ENCODE data around the gene TMEM54. TPM values are rescaled to one million over a fixed set of nuclear protein-coding genes. Genes with fewer than 3 reads are reported as not detected.

Gene TMEM54
- total RNA-seq, 2 experiments from 2014 or later: not detected

DNA sequence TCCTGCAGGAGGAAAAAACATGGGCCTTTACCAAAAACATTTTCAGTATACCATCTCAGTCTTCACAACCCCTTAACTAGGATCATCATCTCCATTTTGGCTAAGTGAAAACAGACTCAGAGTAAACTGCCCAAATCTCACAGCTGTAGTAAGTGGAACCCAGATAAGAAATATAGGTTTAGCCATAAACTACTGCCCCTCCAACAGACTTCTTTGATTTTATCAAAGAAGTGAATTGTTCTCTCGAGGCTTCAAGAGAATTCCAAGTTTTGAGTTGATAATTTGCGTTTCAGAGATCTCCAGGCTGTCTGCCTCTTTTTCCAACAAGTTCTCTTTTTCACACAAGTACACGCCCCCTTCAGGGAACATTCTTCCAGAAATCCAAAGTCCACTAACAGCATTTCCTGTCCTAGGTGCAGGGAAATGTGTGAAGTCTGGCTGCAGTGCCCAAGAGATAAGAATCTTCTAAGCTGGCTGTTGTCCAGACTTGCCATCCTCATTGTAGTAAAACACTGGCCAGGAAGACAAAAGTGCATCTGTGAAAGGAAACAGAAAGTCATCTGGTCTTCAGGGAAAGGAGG lies 32.6 kb upstream of the TMEM54 start:
- ChIA-PET POLR2A (no interaction called here), CTCF (interaction anchor here (0.7 to 9.5 kb wide), 26 partner anchors 9 to 362 kb away, joined by 3 to 101 read pairs (median 4); partner anchors contain the start of genes AZIN2 and HPCA)
- Mint-ChIP-seq H3K27ac (no peak overlapping the region), H3K4me3 (no peak overlapping the region), H3K36me3 (ENCODE audit: low read depth) (peaks cover 30% of the 10 kb centered on the region), H3K9me3 (ENCODE audit: insufficient read depth) (no peaks in the 10 kb centered on the region), H3K4me1 (ENCODE audit: low read depth) (peaks cover 14% of the 10 kb centered on the region), H3K27me3 (ENCODE audit: low read depth) (no peaks in the 10 kb centered on the region)
- no peak for ATAC-seq
- no peak for DNase-seq

- no peak overlapping the region for H3K4me3 Mint-ChIP-seq
- ATAC-seq (no peak), DNase-seq (no peak)
- H3K27me3 Mint-ChIP-seq (ENCODE audit: low read depth): peaks cover 11% of the 10 kb centered on the region
- POLR2A ChIA-PET: no interaction called here
- no peak overlapping the region for H3K27ac Mint-ChIP-seq
- peaks cover 6% of the 10 kb centered on the region for H3K4me1 Mint-ChIP-seq (ENCODE audit: low read depth)
- CTCF ChIA-PET: interaction anchor here (0.9 to 9.5 kb wide), 10 partner anchors 8 to 195 kb away, joined by 3 to 101 read pairs (median 7); no protein-coding TSS in a partner anchor
- no peaks in the 10 kb centered on the region for H3K9me3 Mint-ChIP-seq (ENCODE audit: insufficient read depth)
- peaks cover 13% of the 10 kb centered on the region for H3K36me3 Mint-ChIP-seq (ENCODE audit: low read depth)
Measured at GRCh38 chr1:32931760-32932159, 30.6 kb upstream of the TMEM54 start.

GRCh38 chr1:32929366-32929765 lies 28.2 kb upstream of the TMEM54 start:
- CTCF ChIA-PET: interaction anchor here (9.5 kb wide), 1 partner anchor 126 kb away, joined by 101 read pairs; no protein-coding TSS in a partner anchor
- H3K4me1 Mint-ChIP-seq (ENCODE audit: low read depth): peaks cover 17% of the 10 kb centered on the region
- peaks cover 7% of the 10 kb centered on the region for H3K36me3 Mint-ChIP-seq (ENCODE audit: low read depth)
- H3K27me3 Mint-ChIP-seq (ENCODE audit: low read depth): peaks cover 32% of the 10 kb centered on the region
- ATAC-seq (no peak), DNase-seq (no peak)
- H3K27ac Mint-ChIP-seq: no peak overlapping the region
- no peaks in the 10 kb centered on the region for H3K9me3 Mint-ChIP-seq (ENCODE audit: insufficient read depth)
- H3K4me3 Mint-ChIP-seq: no peak overlapping the region
- POLR2A ChIA-PET: no interaction called here

DNA sequence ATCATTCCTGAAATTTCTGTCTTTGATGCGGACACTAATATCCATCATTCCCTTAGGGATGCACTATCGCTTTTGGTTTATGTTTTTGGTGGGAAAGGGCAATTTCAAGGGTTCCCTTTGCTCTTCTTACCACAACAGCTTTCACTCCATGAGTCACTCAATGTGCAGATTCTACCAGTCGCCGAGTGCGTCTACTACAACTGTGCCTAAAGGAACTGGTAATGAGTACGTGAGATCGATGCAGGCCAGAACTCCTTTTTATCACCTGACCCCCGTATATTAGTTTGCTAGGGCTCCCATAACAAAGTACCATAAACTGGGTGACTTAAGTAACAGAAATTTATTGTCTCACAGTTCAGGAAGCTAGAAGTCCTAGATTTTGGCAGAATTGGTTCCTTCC lies 27.5 kb upstream of the TMEM54 start:
- H3K4me3 Mint-ChIP-seq: no peak overlapping the region
- DNase-seq (no peak), ATAC-seq (no peak)
- H3K4me1 Mint-ChIP-seq (ENCODE audit: low read depth): peaks cover 15% of the 10 kb centered on the region
- ChIA-PET POLR2A (no interaction called here), CTCF (interaction anchor here (0.6 kb wide), 1 partner anchor 370 kb away, joined by 3 read pairs; no protein-coding TSS in a partner anchor)
- no peak overlapping the region for H3K27ac Mint-ChIP-seq
- H3K9me3 Mint-ChIP-seq (ENCODE audit: insufficient read depth): no peaks in the 10 kb centered on the region
- H3K27me3 Mint-ChIP-seq (ENCODE audit: low read depth): peaks cover 39% of the 10 kb centered on the region
- H3K36me3 Mint-ChIP-seq (ENCODE audit: low read depth): peaks cover 3% of the 10 kb centered on the region

- Mint-ChIP-seq H3K4me3 (no peak overlapping the region), H3K9me3 (ENCODE audit: insufficient read depth) (no peaks in the 10 kb centered on the region), H3K36me3 (ENCODE audit: low read depth) (no peaks in the 10 kb centered on the region), H3K27ac (no peak overlapping the region), H3K4me1 (ENCODE audit: low read depth) (peaks cover 13% of the 10 kb centered on the region), H3K27me3 (ENCODE audit: low read depth) (peaks cover 42% of the 10 kb centered on the region)
- ChIA-PET POLR2A (no interaction called here), CTCF (interaction anchor here (0.6 to 1.1 kb wide), 2 partner anchors 126 to 370 kb away, joined by 3 read pairs; no protein-coding TSS in a partner anchor)
- no peak for DNase-seq
- no peak for ATAC-seq
Measured at GRCh38 chr1:32928285-32928684, 27.1 kb upstream of the TMEM54 start.

DNA sequence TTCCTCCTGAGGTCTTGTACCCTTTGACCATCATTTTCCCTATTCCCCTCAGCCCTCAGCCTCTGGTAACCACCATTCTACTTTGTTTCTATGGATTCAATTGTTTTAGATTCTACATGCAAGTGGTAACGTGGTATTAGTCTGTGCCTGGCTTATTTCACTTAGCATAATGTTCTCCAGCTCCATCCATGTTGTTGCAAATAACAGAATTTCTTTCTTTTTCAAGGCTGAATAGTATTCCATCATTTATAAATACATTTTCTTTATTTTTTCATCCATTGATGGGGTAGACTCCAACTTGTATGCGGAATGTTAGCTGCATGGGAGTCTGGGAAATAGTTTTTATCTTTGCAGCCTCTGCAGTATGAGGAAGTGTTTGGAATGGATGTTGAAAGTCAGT lies 26.3 kb upstream of the TMEM54 start:
- Mint-ChIP-seq H3K27ac (no peak overlapping the region), H3K27me3 (ENCODE audit: low read depth) (peaks cover 48% of the 10 kb centered on the region), H3K4me3 (no peak overlapping the region), H3K9me3 (ENCODE audit: insufficient read depth) (no peaks in the 10 kb centered on the region), H3K4me1 (ENCODE audit: low read depth) (peaks cover 13% of the 10 kb centered on the region), H3K36me3 (ENCODE audit: low read depth) (no peaks in the 10 kb centered on the region)
- ChIA-PET POLR2A (no interaction called here), CTCF (interaction anchor here (1.1 kb wide), 1 partner anchor 127 kb away, joined by 3 read pairs; no protein-coding TSS in a partner anchor)
- ATAC-seq: no peak
- DNase-seq: no peak

DNA sequence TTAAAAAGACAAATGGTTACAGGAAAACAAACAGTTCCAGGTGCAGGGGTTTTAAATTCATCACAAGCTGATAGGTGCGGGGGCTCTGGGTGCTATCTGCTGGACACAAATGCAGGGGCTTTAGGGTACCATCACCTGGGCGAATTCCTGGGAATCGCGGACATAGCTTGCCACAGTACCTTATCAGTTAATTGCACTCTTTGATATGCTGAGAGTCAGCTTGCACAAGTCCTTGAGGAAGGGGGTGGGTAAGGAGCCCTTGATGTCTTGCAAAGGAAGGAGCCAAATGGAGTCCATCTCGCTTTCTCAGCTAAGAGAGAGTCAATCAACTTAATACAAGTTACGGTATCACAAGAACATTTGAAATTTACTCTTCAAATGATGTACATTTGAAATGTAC lies 25.4 kb upstream of the TMEM54 start:
- Mint-ChIP-seq H3K4me1 (ENCODE audit: low read depth) (peaks cover 13% of the 10 kb centered on the region), H3K36me3 (ENCODE audit: low read depth) (no peaks in the 10 kb centered on the region), H3K9me3 (ENCODE audit: insufficient read depth) (no peaks in the 10 kb centered on the region), H3K27ac (no peak overlapping the region), H3K27me3 (ENCODE audit: low read depth) (peaks cover 51% of the 10 kb centered on the region), H3K4me3 (no peak overlapping the region)
- ChIA-PET POLR2A (no interaction called here), CTCF (no interaction called here)
- ATAC-seq (no peak), DNase-seq (no peak)

DNA sequence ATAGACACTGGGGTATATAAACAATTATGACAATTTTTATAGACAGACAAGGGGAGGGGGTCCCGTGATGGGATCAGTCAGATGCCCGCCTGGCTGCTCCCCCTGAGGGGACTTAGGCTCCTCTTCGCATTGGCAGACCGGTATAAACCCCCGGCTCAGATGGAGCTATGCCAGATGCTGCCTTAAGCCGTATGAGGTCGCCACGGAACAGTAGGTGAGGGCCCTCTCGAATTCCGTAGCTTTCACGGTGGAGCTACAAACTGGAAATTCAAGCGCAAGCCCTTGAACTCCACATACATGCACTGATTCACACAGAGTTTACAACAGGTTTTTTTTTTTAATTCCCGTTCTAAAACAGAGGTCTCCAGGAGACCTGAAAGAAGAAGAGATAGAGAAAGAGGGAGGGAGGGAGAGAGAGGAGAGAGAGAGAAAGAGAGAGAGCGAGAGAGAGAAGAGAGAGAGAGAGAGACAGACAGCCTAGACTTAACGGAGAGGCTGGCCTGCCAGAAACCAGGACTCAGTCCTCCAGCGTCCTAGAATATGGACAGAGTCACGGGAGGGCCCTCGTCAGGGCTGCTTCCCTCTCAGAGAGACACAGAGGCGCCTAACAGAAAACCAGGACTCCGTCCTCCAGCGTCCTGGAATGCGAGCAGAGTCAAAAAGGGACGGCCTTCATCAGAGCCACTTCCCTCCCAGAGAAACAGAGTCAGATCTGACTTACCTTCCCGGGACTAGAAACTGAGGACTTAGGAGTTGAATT lies 24.4 kb upstream of the TMEM54 start:
- ChIA-PET POLR2A (no interaction called here), CTCF (interaction anchor here (0.6 to 1.3 kb wide), 3 partner anchors 144 to 234 kb away, joined by 3 read pairs; no protein-coding TSS in a partner anchor)
- H3K27me3 Mint-ChIP-seq (ENCODE audit: low read depth): peaks cover 54% of the 10 kb centered on the region
- no peaks in the 10 kb centered on the region for H3K9me3 Mint-ChIP-seq (ENCODE audit: insufficient read depth)
- DNase-seq (peak; percentile 30), ATAC-seq (no peak)
- no peak overlapping the region for H3K4me3 Mint-ChIP-seq
- H3K4me1 Mint-ChIP-seq (ENCODE audit: low read depth): peaks cover 14% of the 10 kb centered on the region
- no peaks in the 10 kb centered on the region for H3K36me3 Mint-ChIP-seq (ENCODE audit: low read depth)
- H3K27ac Mint-ChIP-seq: no peak overlapping the region

GRCh38 chr1:32924881-32925344 lies 23.7 kb upstream of the TMEM54 start:
- DNase-seq: no peak
- peaks cover 19% of the 10 kb centered on the region for H3K4me1 Mint-ChIP-seq (ENCODE audit: low read depth)
- ATAC-seq: peak; percentile 64
- no peak overlapping the region for H3K27ac Mint-ChIP-seq
- peaks cover 59% of the 10 kb centered on the region for H3K27me3 Mint-ChIP-seq (ENCODE audit: low read depth)
- H3K36me3 Mint-ChIP-seq (ENCODE audit: low read depth): no peaks in the 10 kb centered on the region
- CTCF ChIA-PET: interaction anchor here (0.6 to 1.3 kb wide), 3 partner anchors 145 to 233 kb away, joined by 3 read pairs; no protein-coding TSS in a partner anchor
- H3K4me3 Mint-ChIP-seq: no peak overlapping the region
- no peaks in the 10 kb centered on the region for H3K9me3 Mint-ChIP-seq (ENCODE audit: insufficient read depth)
- POLR2A ChIA-PET: no interaction called here

GRCh38 chr1:32920833-32921232 lies 19.6 kb upstream of the TMEM54 start:
- POLR2A ChIA-PET: interaction anchor here (0.6 kb wide), 1 partner anchor 263 kb away, joined by 3 read pairs; no protein-coding TSS in a partner anchor
- no peaks in the 10 kb centered on the region for H3K36me3 Mint-ChIP-seq (ENCODE audit: low read depth)
- no peak for ATAC-seq
- H3K9me3 Mint-ChIP-seq (ENCODE audit: insufficient read depth): no peaks in the 10 kb centered on the region
- H3K4me3 Mint-ChIP-seq: no peak overlapping the region
- DNase-seq: no peak
- H3K27ac Mint-ChIP-seq: no peak overlapping the region
- CTCF ChIA-PET: interaction anchor here (1.0 kb wide), 1 partner anchor 11 kb away, joined by 3 read pairs; no protein-coding TSS in a partner anchor
- peaks cover 59% of the 10 kb centered on the region for H3K27me3 Mint-ChIP-seq (ENCODE audit: low read depth)
- peaks cover 31% of the 10 kb centered on the region for H3K4me1 Mint-ChIP-seq (ENCODE audit: low read depth)

GRCh38 chr1:32919811-32920733 lies 18.9 kb upstream of the TMEM54 start:
- ChIA-PET CTCF (interaction anchor here (1.0 to 1.4 kb wide), 4 partner anchors 12 to 207 kb away, joined by 3 to 4 read pairs (median 3); no protein-coding TSS in a partner anchor), POLR2A (interaction anchor here (0.6 kb wide), 1 partner anchor 264 kb away, joined by 3 read pairs; no protein-coding TSS in a partner anchor)
- H3K9me3 Mint-ChIP-seq (ENCODE audit: insufficient read depth): no peaks in the 10 kb centered on the region
- no peak overlapping the region for H3K27ac Mint-ChIP-seq
- DNase-seq: no peak
- ATAC-seq: no peak
- peaks cover 57% of the 10 kb centered on the region for H3K27me3 Mint-ChIP-seq (ENCODE audit: low read depth)
- peaks cover 23% of the 10 kb centered on the region for H3K4me1 Mint-ChIP-seq (ENCODE audit: low read depth)
- H3K36me3 Mint-ChIP-seq (ENCODE audit: low read depth): no peaks in the 10 kb centered on the region
- H3K4me3 Mint-ChIP-seq: no peak overlapping the region

Data from activated CD8-positive, alpha-beta T cell treated with anti-CD3 and anti-CD28 coated beads, Interleukin-2, amount 10 ng/mL, durations not matched to agents 7 days and 5 days (primary cell).